ENCODE data around the gene ANKRD60. TPM values are rescaled to one million over a fixed set of nuclear protein-coding genes. Genes with fewer than 3 reads are reported as not detected.

Gene ANKRD60
- total RNA-seq, 1 donor from 2014 or later: not detected

- H3K4me1 Mint-ChIP-seq (ENCODE audit: low read depth): peaks cover 6% of the 10 kb centered on the region
- intact Hi-C loops (cut with micrococcal nuclease): no loop called here
- no peak overlapping the region for H3K27ac Mint-ChIP-seq
- no peaks in the 10 kb centered on the region for H3K9me3 Mint-ChIP-seq
- peaks cover 6% of the 10 kb centered on the region for H3K27me3 Mint-ChIP-seq (ENCODE audit: low read depth)
- no peaks in the 10 kb centered on the region for H3K36me3 Mint-ChIP-seq (ENCODE audit: low read depth)
- DNase-seq (ENCODE audit: low spot score): no peak
- no peak overlapping the region for H3K4me3 Mint-ChIP-seq (ENCODE audit: low read depth)
Observed at GRCh38 chr20:58174708-58175280, 53.7 kb downstream of the ANKRD60 start.

GRCh38 chr20:58173930-58174707 lies 54.3 kb downstream of the ANKRD60 start:
- Mint-ChIP-seq H3K27me3 (ENCODE audit: low read depth) (peaks cover 6% of the 10 kb centered on the region), H3K36me3 (ENCODE audit: low read depth) (no peaks in the 10 kb centered on the region), H3K9me3 (no peaks in the 10 kb centered on the region), H3K4me3 (ENCODE audit: low read depth) (no peak overlapping the region), H3K4me1 (ENCODE audit: low read depth) (peaks cover 6% of the 10 kb centered on the region), H3K27ac (no peak overlapping the region)
- intact Hi-C loops (cut with micrococcal nuclease): no loop called here
- DNase-seq (ENCODE audit: low spot score): no peak

GRCh38 chr20:58173091-58173490 lies 55.4 kb downstream of the ANKRD60 start:
- intact Hi-C loops (cut with micrococcal nuclease): no loop called here
- H3K9me3 Mint-ChIP-seq: no peaks in the 10 kb centered on the region
- H3K27ac Mint-ChIP-seq: no peak overlapping the region
- no peak for DNase-seq (ENCODE audit: low spot score)
- no peak overlapping the region for H3K4me3 Mint-ChIP-seq (ENCODE audit: low read depth)
- peaks cover 4% of the 10 kb centered on the region for H3K27me3 Mint-ChIP-seq (ENCODE audit: low read depth)
- no peaks in the 10 kb centered on the region for H3K36me3 Mint-ChIP-seq (ENCODE audit: low read depth)
- H3K4me1 Mint-ChIP-seq (ENCODE audit: low read depth): peaks cover 6% of the 10 kb centered on the region

GRCh38 chr20:58171796-58172425 lies 56.5 kb downstream of the ANKRD60 start:
- no peaks in the 10 kb centered on the region for H3K36me3 Mint-ChIP-seq (ENCODE audit: low read depth)
- peaks cover 4% of the 10 kb centered on the region for H3K27me3 Mint-ChIP-seq (ENCODE audit: low read depth)
- no peaks in the 10 kb centered on the region for H3K9me3 Mint-ChIP-seq
- H3K27ac Mint-ChIP-seq: no peak overlapping the region
- no peak for DNase-seq (ENCODE audit: low spot score)
- intact Hi-C loops (cut with micrococcal nuclease): no loop called here
- H3K4me1 Mint-ChIP-seq (ENCODE audit: low read depth): peaks cover 6% of the 10 kb centered on the region
- H3K4me3 Mint-ChIP-seq (ENCODE audit: low read depth): no peak overlapping the region

- H3K27ac Mint-ChIP-seq: no peak overlapping the region
- H3K9me3 Mint-ChIP-seq: no peaks in the 10 kb centered on the region
- peaks cover 2% of the 10 kb centered on the region for H3K27me3 Mint-ChIP-seq (ENCODE audit: low read depth)
- H3K36me3 Mint-ChIP-seq (ENCODE audit: low read depth): no peaks in the 10 kb centered on the region
- intact Hi-C loops (cut with micrococcal nuclease): no loop called here
- peaks cover 6% of the 10 kb centered on the region for H3K4me1 Mint-ChIP-seq (ENCODE audit: low read depth)
- DNase-seq (ENCODE audit: low spot score): no peak
- no peak overlapping the region for H3K4me3 Mint-ChIP-seq (ENCODE audit: low read depth)
Observed at GRCh38 chr20:58169450-58169849, 59.0 kb downstream of the ANKRD60 start.

- Mint-ChIP-seq H3K36me3 (ENCODE audit: low read depth) (no peaks in the 10 kb centered on the region), H3K4me1 (ENCODE audit: low read depth) (peaks cover 6% of the 10 kb centered on the region), H3K9me3 (no peaks in the 10 kb centered on the region), H3K27ac (no peak overlapping the region), H3K4me3 (ENCODE audit: low read depth) (no peak overlapping the region), H3K27me3 (ENCODE audit: low read depth) (no peaks in the 10 kb centered on the region)
- intact Hi-C loops (cut with micrococcal nuclease): no loop called here
- no peak for DNase-seq (ENCODE audit: low spot score)
Observed at GRCh38 chr20:58168843-58169242, 59.6 kb downstream of the ANKRD60 start.

- Mint-ChIP-seq H3K27me3 (ENCODE audit: low read depth) (no peaks in the 10 kb centered on the region), H3K4me1 (ENCODE audit: low read depth) (peaks cover 6% of the 10 kb centered on the region), H3K4me3 (ENCODE audit: low read depth) (no peak overlapping the region), H3K9me3 (no peaks in the 10 kb centered on the region), H3K36me3 (ENCODE audit: low read depth) (no peaks in the 10 kb centered on the region), H3K27ac (no peak overlapping the region)
- DNase-seq (ENCODE audit: low spot score): no peak
- intact Hi-C loops (cut with micrococcal nuclease): no loop called here
Observed at GRCh38 chr20:58167759-58168158, 60.7 kb downstream of the ANKRD60 start.

Other genes with a start within 250 kb of the ANKRD60 start
- gene RAB22A, start 81.1 kb upstream of the ANKRD60 start, total RNA-seq: 16.0 and 16.3 TPM in 2 replicates
- gene VAPB, start 160.6 kb upstream of the ANKRD60 start, total RNA-seq: 35.6 and 36.2 TPM in 2 replicates

Measured in activated T-helper 2 cell treated with anti-CD3 and anti-CD28 coated beads, Interferon-gamma antibody, Interleukin-2, Interleukin-4, amounts not matched to agents 10 μg/mL and 5 μg/mL and 100 μg/mL, durations not matched to agents 14 hours and 24 hours and 36 hours (primary cell).